Cardiac fibroblast (primary cell): ENCODE results near the gene CALHM6.

Experiments
- DNase-seq, 2 donors: peaks; one replicate each; pipeline versions ENCODE4 v3.0.0 to v3.0.0-alpha.2; 2010; ENCODE audit warnings: low read depth in 2 of 2
- H3K4me3 ChIP-seq, 2 donors: replicated peaks in 1 of 2; 1 replicate in 1 of 2; 2 replicates in 1 of 2; pipeline ENCODE4 v1.5.1; 2011; ENCODE audit warnings: low read depth in 2 of 2, low read length in 2 of 2, mild to moderate bottlenecking in 2 of 2, moderate library complexity in 1 of 2
- CTCF ChIP-seq: IDR thresholded peaks from one replicate; pipeline ENCODE4 v1.5.1; 2011; ENCODE audit warnings: low read depth, mild to moderate bottlenecking, low read length, inconsistent platforms

The CALHM6 gene

GRCh38 chr6:116444092-116444491, 17.1 kb upstream of the CALHM6 start:
- no peak overlapping the region for H3K4me3 ChIP-seq
- TF ChIP-seq CTCF, result peak; percentile 70
- DNase-seq, result peak; percentile 62 to 70

GRCh38 chr6:116444575-116444974, 16.6 kb upstream of the CALHM6 start:
- no peak for DNase-seq
- TF ChIP-seq CTCF, result no peak
- H3K4me3 ChIP-seq, result no peak overlapping the region

DNA sequence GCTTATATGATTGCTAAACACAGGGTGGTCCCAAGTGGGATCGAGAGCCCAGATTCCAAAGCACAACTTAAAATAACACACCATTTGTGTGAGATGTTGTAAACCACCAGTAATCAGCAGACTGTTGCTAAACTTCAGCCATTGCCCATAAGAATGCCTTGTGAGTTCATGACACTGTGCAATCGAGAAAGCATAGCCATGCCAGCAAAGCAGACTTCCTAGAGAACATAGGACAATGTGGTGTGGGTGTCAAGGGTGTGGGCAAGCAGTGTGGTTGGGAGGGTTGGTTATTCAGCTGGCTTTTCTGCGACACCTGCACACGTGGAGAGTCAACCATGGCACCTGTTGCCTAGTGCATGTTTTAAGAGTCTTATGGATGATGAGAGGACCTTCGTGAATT, 16.1 kb upstream of the CALHM6 start:
- no peak overlapping the region for H3K4me3 ChIP-seq
- no peak for DNase-seq
- no peak for TF ChIP-seq CTCF

GRCh38 chr6:116446399-116446798, 14.8 kb upstream of the CALHM6 start:
- TF ChIP-seq CTCF, result no peak
- H3K4me3 ChIP-seq, result no peak overlapping the region
- DNase-seq, result peak in 1 of 2 donors; percentile 57

- DNase-seq, result peak in 1 of 2 donors; percentile 35
- TF ChIP-seq CTCF, result no peak
- H3K4me3 ChIP-seq, result no peak overlapping the region
These were observed 14.1 kb upstream of the CALHM6 start for GRCh38 chr6:116447052-116447451.

DNA sequence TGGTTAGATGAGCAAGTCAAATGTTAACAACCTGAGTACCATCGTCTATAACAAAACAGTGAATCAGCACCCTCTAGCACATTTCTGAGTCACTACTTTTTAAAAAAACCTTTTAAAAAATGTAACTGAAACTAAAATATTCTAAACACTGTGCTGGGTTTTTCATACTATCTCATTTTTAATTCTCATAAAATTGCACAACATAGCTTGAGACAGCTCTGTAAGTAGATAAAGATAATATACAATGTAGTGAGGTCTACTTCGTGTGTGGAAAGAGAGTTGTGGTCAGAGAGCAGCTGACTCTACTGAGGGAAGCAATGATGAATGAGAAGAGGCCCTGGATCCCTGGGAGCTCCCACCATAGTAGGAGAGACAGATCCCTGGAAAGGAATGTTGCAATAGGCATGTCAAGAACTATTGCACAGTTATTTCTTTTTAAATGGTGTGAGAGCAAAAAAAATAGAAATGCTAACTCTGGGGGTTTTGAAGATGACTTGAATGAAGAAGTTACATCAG, 13.6 kb upstream of the CALHM6 start:
- DNase-seq, result peak; percentile 95 to 97
- H3K4me3 ChIP-seq, result no peak overlapping the region
- TF ChIP-seq CTCF, result no peak

GRCh38 chr6:116449565-116449964, 11.6 kb upstream of the CALHM6 start:
- no peak for DNase-seq
- no peak for TF ChIP-seq CTCF
- H3K4me3 ChIP-seq, result no peak overlapping the region
